Camera-type eye (tissue), 1 donor: ENCODE data around the gene POMT2. TPM values are rescaled to one million over a fixed set of nuclear protein-coding genes. Genes with fewer than 3 reads are reported as not detected.

Experiments
- total RNA-seq: library from RNA; depleted of rRNA; stranded (reverse); fragments of >200 nt; gene quantifications from one replicate; pipeline ENCODE4 v1.2.3, GENCODE V29; 2014

Gene POMT2, protein sequence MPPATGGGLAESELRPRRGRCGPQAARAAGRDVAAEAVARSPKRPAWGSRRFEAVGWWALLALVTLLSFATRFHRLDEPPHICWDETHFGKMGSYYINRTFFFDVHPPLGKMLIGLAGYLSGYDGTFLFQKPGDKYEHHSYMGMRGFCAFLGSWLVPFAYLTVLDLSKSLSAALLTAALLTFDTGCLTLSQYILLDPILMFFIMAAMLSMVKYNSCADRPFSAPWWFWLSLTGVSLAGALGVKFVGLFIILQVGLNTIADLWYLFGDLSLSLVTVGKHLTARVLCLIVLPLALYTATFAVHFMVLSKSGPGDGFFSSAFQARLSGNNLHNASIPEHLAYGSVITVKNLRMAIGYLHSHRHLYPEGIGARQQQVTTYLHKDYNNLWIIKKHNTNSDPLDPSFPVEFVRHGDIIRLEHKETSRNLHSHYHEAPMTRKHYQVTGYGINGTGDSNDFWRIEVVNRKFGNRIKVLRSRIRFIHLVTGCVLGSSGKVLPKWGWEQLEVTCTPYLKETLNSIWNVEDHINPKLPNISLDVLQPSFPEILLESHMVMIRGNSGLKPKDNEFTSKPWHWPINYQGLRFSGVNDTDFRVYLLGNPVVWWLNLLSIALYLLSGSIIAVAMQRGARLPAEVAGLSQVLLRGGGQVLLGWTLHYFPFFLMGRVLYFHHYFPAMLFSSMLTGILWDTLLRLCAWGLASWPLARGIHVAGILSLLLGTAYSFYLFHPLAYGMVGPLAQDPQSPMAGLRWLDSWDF
- total RNA-seq, result 25.8 TPM

DNA sequence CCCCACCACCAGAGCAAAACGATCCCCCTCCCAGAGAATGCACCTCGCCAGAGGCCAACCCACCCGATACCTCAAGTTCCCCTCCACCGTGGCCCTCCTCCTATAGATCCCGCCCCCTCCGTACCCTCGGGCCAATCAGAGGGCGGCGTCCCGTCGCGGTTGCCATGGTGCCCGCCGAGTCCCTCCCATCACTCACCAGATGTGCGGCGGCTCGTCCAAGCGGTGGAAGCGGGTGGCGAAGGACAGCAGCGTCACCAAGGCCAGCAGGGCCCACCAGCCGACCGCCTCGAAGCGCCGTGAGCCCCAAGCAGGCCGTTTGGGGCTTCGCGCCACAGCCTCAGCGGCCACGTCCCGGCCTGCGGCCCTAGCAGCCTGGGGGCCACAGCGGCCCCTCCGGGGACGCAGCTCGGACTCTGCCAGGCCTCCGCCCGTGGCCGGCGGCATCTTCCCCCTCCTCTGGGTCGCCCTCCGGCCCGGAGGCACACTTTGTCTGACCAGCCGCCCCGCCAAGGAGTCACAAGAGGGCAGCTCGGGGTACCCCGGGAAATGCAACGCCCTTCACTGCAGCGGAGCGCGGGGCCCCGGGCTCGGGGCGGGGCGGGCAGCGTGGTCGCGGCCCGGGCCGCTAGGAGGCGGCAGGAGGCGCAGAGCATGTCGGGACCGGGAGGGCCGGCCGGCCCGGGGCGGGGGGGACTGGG lies at the start of gene POMT2:
TSS of gene POMT2 (minus strand) at position 646 of the 698 bp plus-strand sequence. CDS start at position 444, 202 bp downstream.

DNA sequence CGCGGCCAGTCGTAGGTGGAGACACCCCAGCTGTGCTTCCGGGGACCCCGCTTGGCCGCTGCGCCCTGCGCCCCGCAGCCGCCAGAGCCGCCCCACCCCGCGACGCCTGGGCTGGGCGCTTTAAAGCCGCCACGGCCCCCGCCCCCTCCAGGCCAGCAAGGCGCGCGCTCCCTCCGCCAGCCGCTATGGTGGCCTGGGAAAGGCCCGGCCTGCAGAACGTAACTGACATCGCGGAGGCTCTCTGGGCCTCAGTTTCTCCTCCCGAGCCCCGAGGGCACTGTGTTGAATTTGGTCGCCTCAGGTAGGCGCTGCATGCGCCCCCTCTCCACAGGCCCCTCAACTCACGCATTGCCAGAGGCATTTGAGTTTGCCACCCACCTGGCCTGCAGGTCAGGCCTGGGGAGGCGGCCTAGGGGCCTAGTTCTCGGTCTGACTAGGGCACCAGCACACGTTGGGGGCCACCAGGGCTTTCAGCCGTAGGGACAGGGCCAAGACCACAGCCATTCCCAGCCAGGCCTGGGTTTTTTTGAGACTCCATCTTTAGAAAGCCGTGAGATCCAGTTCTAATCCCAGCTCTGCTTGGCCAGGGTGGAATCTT lies 49.5 kb downstream of the POMT2 start, which contains the start of gene NGB:
TSS of gene NGB (minus strand) at position 94 of the 598 bp plus-strand sequence. CDS start 269 bp downstream, outside the sequence.

Other genes starting within 250 kb of the POMT2 start
- 39.5 TPM for gene CIPC, start 222.6 kb downstream of the POMT2 start, total RNA-seq
- 5.6 TPM for gene ZDHHC22, start 179.1 kb downstream of the POMT2 start, total RNA-seq
- 1.6 TPM for gene TMEM63C, start 139.1 kb downstream of the POMT2 start, total RNA-seq
- gene NGB, start 49.7 kb downstream of the POMT2 start, total RNA-seq, result 1.4 TPM
- gene GSTZ1, start 153 bp upstream of the POMT2 start, total RNA-seq, result 11.5 TPM
- gene TMED8, start 56.2 kb upstream of the POMT2 start, total RNA-seq, result 25.8 TPM
- 4.7 TPM for gene SAMD15, start 56.5 kb upstream of the POMT2 start, total RNA-seq
- 1.6 TPM for gene NOXRED1, start 102.6 kb upstream of the POMT2 start, total RNA-seq
- gene VIPAS39, start 136.7 kb upstream of the POMT2 start, total RNA-seq, result 29.3 TPM
- 127 TPM for gene AHSA1, start 137.2 kb upstream of the POMT2 start, total RNA-seq
- gene ISM2, start 177.9 kb upstream of the POMT2 start, total RNA-seq, result 0.88 TPM